HG02571 (cell line): ENCODE measurements around the gene DNMT3L.
A peak's percentile ranks its signal among the peaks of the same experiment; 100 is the strongest.
"Not testable (repeated sequence)": the region's sequence is repeated elsewhere in the genome, so short reads cannot be mapped to it uniquely, and the experiment has no call there.

Experiments used
- ATAC-seq: cut with Tn5 transposase; IDR thresholded peaks from one replicate; pipeline ENCODE4 v1.9.1; 2021; ENCODE audit warnings: mild to moderate bottlenecking, moderate library complexity; ENCODE audit not compliant: unreplicated experiment

Gene DNMT3L

DNA sequence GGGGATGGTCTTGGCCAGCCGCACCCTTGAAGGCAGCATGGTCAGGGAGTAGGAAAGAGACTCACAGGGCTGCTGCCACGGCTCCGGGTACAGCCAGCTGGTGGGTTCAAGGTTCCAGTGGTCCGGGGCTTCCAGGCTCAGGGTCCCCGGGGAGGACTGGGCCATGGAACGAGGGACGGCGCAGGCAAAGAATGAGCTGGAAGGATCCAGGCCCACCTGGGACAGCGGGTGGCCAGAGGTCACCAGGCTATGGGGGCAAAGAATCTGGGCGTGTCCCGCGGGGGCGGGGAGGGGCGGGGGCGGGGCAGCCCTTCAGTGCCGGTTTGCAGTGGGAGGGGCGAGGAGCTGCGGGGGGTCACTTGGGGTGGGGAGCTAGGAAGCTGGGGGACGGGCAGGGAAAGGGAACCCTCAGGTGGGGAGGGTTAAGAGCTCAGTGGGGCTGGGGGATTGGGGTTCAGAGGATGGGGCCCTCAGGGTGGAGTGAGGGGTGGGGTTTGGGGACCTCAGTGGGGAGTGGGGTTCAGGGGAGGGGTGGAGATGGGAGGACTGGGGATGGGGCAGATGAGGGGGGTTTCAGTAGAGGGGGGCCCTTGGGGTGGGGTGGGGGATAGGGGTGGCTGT, at the start of gene DNMT3L:
TSS of gene DNMT3L (minus strand) at position 223 of the 621 bp plus-strand sequence. CDS start 638 bp downstream, outside the sequence.
- ATAC-seq: no peak

GRCh38 chr21:44310628-44311507, 49.2 kb upstream of the DNMT3L start:
- ATAC-seq: no peak

- no peak for ATAC-seq
Observed at GRCh38 chr21:44306936-44307704, 45.4 kb upstream of the DNMT3L start.

GRCh38 chr21:44305691-44306090, 44.0 kb upstream of the DNMT3L start:
- no peak for ATAC-seq

DNA sequence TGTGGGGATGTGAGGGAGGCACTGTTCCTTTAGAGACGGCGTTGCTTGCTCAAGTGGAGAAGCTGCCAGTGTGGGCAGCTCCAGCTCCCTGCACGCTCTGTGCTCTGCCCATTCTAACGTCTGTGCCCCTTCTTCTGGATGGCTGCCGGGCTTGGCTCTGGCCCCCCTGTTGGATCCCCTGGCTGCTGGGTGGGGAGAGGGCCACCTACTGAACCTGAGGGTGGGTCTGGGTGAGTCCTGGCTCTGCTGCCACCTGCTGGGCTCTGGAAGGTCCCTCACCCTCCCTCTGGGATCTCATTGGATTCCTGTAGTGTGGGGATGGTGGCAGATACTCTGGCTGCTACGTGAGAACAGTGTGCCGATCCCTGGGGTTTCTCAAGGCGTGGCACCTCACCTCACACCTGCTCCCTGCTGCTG, 43.2 kb upstream of the DNMT3L start:
- ATAC-seq: no peak

GRCh38 chr21:44304011-44304616, 42.4 kb upstream of the DNMT3L start:
- ATAC-seq: no peak

- no peak for ATAC-seq
Observed at GRCh38 chr21:44303490-44303981, 41.8 kb upstream of the DNMT3L start.

DNA sequence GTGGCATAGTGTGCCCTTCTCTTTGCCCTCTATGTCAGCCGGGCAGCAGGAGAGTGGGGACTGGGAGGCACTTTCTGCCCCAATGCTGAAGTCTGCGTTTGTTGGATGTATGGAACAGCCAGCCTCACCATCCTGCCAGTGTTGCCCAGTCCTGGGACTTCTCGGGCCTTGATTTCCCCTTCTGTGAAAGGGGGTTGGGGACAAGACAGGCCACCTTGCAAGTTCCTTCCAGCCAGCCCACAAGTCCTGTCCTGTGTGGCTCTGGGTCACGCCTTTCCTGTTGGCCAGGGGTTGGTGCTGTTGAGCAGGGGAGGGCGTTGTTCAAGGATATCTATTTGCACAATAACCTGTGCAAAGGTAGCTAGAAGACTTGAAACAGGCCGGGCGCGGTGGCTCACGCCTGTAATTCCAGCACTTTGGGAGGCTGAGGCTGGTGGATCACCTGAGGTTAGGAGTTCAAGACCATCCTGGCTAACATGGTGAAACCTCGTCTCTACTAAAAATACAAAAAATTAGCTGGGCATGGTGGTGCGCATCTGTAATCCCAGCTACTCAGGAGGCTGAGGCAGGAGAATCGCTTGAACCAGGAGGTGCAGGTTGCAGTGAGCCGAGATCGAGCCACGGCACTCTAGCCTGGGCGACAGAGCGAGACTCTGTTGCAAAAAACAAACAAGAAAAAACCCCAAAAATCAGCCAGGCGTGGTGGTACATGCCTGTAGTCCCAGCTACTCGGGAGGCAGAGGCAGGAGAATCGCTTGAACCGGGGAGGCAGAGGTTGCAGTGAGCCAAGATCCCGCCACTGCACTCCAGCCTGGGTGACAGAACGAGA, 41.1 kb upstream of the DNMT3L start:
- ATAC-seq: not testable (repeated sequence)

DNA sequence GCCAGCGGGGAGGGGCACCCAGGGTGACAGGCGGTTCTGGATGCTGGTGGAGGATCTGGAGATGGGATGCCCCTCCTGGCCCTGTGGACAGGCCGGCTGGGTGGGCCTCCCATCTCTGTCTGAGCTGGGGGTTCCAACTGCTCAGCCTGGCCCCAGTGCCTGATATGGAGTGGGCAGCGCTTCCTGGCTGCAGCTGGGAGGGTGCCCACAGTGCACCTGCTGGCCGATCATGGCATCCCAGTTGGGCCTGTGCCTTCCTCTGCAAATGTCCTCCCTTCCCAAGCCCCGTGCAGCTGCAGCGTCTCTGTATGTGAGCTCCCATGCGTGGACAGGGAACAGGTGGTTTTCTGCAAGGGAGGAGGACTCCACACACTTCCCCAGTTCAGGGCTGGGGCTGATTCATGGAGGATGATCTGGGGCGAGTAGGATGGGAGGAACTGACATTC, 40.3 kb upstream of the DNMT3L start:
- no peak for ATAC-seq

GRCh38 chr21:44301141-44301540, 39.4 kb upstream of the DNMT3L start:
- ATAC-seq: no peak

DNA sequence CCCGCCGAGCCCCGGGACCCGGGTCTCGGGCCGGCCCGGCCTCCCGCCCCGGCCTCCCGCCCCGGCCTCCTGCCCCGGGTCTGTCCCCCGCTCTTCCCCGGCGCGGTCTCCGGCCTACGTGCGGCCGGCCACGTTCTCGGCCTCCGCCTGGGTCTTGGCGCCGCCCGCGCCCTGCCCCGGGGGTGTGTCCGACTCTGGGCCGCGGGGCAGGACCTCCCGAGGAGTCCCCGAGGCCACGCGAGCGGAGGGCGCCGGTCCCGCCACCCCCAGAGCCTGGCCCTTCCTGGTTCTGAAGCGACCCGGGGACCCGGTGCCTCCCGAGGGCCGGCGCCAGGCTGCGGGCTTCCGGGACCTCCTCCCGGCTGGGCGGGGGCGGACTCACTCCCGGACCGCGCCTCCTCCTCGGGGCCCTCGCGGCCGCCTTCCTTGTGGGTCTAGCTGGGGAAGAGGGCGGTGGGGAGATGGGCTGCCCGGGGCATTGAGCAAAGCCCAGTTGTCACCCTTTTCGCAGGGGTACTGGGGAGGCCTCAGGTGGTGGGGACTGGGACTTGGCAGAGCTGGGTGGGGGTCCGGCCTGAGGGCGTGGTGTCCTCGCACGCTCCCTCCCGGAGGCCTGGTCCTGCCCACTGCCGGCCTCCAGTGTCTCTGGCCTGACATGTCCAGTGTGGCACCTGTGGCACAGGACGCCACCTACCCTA, 38.7 kb upstream of the DNMT3L start:
- ATAC-seq: peak; percentile 30

- ATAC-seq: peak; percentile 49
Observed at GRCh38 chr21:44299458-44300261, 38.0 kb upstream of the DNMT3L start, which contains the start of gene PFKL. PFKL (plus strand) TSS chr21:44300053; CDS start chr21:44300106, 53 bp downstream.

DNA sequence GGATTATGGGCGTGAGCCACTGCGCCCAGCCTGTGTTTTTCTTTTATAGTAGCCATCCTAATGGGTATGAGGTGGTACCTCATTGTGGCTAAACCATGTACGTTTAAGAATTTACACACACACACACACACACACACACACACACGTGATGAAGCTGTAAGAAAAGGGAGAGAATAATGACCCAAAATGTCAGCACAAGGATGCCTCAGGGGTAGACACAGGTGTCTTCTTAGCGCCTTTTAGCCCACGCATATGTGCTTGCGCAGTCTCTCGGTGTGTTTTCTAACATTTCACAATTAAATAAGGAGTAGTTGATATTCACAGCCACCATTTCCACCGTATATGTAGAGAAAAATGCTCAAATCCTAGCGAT, 37.4 kb upstream of the DNMT3L start:
- no peak for ATAC-seq

GRCh38 chr21:44298301-44298700, 36.6 kb upstream of the DNMT3L start:
- ATAC-seq: no peak

DNA sequence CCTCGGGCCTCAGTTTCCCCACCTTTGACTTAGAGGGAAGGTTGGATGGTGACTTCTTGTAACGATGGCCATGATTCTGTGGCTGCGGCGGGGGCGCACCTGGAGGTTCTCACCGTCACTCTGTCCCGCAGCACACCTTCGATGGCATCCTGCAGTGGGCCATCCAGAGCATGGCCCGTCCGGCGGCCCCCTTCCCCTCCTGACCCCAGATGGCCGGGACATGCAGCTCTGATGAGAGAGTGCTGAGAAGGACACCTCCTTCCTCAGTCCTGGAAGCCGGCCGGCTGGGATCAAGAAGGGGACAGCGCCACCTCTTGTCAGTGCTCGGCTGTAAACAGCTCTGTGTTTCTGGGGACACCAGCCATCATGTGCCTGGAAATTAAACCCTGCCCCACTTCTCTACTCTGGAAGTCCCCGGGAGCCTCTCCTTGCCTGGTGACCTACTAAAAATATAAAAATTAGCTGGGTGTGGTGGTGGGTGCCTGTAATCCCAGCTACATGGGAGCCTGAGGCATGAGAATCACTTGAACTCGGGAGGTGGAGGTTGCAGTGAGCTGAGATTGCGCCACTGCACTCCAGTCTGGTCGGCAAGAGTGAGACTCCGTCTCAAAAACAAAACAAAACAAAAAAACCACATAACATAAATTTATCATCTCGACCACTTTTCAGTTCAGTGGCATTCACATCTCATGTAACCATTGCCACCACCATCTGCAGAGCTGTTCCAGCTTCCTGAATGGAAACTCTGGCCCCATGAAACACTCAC, 36.0 kb upstream of the DNMT3L start:
- no peak for ATAC-seq

DNA sequence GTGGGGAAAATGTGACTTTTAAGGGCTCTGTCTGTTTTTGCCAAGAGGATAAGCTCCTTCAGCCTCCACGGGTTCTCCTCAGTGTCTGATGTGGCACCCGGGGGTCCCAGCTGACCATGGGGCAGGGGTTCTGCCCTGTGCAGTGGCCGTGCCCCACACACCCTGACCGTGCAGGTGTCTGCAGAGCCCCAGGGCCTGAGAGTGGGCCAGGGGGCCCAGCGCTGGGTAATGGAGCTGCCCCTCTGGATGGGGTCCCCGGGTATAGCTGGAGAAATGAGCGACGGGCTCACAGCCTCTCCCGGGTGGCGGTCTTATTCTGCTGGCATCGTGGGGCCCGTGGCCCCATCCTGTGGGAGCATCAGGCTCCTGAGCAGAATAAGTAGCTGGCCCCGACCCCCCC, 35.2 kb upstream of the DNMT3L start:
- no peak for ATAC-seq

DNA sequence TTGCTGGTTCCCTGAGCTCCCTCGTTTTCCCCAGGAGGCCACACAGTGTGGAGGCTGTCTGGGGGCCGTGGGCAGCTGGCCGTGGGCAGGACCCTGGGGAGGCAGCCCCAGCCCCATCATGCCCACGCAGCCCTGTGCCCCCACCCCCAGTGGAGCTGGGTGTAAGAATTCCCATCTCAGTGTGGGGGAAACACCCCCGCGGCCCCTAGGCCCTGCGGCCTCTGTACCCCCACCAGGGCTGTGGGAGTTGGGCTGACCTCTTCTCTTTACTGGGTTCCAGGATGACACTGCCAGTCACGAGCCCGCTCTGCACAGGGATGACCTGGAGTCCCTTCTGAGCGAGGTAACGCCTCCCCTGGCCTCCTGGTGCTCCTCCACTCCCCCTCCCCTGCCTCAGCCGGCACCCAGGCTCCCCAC, 34.4 kb upstream of the DNMT3L start:
- ATAC-seq: no peak

GRCh38 chr21:44295646-44296045, 33.9 kb upstream of the DNMT3L start:
- no peak for ATAC-seq
